GM19468 (cell line): ENCODE results near the gene MYO1E.

Experiments
- ATAC-seq: cut with Tn5 transposase; IDR thresholded peaks from one replicate; pipeline ENCODE4 v1.9.1; 2021; ENCODE audit warnings: mild to moderate bottlenecking, moderate library complexity, moderate number of reproducible peaks; ENCODE audit not compliant: unreplicated experiment; ENCODE audit errors: extremely low read depth

Gene MYO1E

DNA sequence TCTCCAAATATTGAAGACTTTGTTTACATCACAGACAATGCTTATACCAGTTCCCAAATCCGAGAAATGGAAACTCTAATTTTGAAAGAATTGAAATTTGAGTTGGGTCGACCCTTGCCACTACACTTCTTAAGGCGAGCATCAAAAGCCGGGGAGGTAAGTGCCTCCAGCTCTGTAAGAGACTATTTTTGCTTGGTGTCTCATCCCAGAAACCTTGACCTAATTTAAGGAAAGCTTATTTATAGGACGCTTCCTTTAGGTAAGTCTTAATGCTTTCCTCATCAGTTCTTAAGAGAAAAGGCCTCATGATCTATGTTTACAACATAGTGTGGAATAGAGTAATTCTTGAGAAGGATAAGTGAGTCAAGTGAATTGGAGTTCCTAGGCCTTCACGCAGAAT is 255.9 kb downstream of the MYO1E start:
- ATAC-seq: no peak

DNA sequence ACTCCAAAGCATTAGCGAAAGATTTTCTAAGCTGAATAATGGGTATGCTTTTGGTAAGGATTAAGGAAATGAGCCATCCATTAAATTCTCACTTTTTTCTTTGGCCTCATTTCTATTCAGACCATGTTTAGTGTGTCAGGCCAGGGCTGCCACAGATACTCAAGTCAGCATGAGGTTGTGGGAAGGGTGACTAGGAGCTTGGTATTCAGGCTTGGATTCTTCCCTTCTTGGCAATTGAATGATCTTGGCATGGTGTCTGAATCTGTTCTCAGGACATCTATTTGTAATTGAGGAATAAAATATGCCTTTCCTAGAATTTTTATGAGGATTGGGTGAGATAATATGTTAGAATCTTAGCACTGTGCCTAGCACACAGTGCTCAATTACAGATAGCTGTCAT is 256.5 kb downstream of the MYO1E start:
- ATAC-seq: no peak

GRCh38 chr15:59115047-59115446 is 257.6 kb downstream of the MYO1E start:
- no peak for ATAC-seq

- ATAC-seq: no peak
Measured at GRCh38 chr15:59111251-59111650, 261.4 kb downstream of the MYO1E start.

DNA sequence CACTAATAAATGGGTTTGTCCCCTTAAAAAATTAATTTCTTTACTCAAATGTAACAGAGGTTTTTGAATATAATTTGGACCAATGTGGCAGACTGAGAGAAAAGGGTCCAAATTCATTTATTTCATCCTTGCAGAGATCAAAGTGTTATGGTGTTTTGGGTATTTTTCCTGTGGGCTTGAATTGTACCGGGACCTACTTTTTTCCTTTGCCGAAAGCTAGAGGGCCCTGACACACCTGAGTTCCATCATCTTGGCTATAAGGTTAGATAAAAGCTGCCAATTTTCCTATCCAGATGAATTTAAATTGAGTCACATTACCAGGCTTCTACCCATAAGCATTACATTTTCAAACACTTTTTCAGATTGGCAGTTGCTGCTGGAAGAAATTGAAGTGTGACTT is 266.8 kb downstream of the MYO1E start:
- ATAC-seq: no peak

GRCh38 chr15:59104912-59105732 is 267.5 kb downstream of the MYO1E start, which contains the start of gene CCNB2:
Gene CCNB2, plus strand, starts transcription at chr15:59105146. Its CDS starts 123 bp downstream, at chr15:59105269.
- ATAC-seq: peak; percentile 87

GRCh38 chr15:59104602-59104911 is 268.1 kb downstream of the MYO1E start:
- no peak for ATAC-seq

DNA sequence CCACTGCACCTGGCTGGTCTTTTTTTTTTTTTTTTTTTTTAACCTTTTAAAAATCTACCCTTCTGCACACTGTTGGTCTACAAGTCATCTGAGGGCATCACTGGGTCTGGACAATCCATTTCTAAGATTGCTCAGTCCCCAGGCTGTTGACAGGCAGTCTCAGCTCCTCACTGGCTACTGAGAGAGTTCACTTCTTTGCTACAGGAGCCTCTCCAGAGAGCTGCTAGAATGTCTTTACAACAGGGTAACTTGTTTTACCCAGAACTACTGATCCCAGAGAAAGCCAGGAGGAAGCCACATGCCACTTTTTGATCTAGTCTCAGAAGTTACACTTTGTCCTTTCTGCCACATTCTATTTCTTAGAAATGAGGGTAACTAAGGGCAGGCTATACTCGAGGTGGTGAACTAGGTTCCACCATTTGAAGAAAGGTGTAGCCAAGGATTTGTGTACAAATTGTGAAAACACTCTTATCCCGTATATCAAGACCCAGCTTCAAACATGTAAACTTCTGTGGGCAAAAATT is 273.4 kb downstream of the MYO1E start:
- no peak for ATAC-seq

DNA sequence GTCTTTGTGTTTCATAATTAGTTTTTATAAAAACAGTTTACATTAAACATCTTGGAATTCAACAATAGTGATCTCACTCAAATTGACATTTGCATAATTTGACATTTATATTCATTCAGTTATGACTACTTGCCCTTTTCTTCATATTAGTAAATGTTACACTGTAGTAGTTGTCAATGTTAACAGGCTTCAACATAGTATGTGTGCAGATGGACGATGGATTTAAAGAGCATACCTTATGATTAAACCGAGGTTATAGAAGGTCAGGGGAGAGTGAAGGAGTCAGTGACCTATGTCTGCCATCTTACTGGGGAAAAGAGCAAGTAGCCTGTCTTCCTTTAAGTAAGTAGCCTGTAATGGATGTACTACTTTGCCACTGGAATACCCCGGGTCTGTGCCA is 276.2 kb downstream of the MYO1E start:
- ATAC-seq: no peak

DNA sequence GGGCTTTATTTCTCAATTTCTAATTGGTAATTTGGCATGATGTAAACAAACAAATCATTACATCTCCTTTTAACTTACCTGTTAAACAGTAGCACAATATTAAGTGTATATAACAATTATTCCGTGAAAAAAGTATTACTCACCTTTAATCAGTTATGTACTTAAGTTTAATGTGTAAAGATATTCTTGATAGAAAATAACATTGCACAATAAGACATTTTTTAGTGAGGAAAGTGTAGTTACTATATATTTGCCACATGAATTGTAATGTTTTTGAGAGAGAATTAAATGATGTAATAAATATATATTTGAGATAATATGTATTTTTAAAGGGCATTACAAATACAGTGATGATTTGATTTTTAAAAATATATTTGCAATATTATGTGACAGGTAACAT is 278.6 kb downstream of the MYO1E start:
- ATAC-seq: no peak

DNA sequence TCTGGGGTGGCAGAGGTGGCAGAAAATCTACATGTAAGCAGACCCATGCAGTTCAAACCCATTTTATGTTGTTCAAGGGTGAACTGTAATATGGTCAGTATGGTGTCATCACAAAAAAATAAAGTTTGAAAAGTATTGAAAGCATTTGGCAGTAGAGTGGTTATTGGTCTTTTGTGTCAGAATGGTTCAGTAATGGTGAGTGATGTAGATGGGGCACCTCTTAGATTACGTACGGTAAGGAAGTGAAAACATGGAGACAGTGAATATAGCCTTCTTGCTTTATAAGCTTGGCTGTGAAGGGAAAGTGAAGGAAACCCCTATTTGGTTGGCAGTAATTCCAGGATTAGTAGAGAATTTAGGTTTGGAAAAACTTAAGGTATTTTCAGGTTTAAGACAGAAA is 284.9 kb downstream of the MYO1E start:
- no peak for ATAC-seq
